Globus pallidus (tissue), 1 donor: ENCODE measurements around the gene HYAL1.
"Not testable (repeated sequence)": the region's sequence is repeated elsewhere in the genome, so short reads cannot be mapped to it uniquely, and the experiment has no call there.

ENCODE experiments used
- DNase-seq: peaks from one replicate; pipeline ENCODE4 v3.0.0-alpha.2; 2015; ENCODE audit warnings: low spot score

Gene HYAL1

GRCh38 chr3:50318615-50319014 lies 15.2 kb upstream of the HYAL1 start:
- no peak for DNase-seq

GRCh38 chr3:50318163-50318562 lies 14.8 kb upstream of the HYAL1 start:
- DNase-seq, result no peak

DNA sequence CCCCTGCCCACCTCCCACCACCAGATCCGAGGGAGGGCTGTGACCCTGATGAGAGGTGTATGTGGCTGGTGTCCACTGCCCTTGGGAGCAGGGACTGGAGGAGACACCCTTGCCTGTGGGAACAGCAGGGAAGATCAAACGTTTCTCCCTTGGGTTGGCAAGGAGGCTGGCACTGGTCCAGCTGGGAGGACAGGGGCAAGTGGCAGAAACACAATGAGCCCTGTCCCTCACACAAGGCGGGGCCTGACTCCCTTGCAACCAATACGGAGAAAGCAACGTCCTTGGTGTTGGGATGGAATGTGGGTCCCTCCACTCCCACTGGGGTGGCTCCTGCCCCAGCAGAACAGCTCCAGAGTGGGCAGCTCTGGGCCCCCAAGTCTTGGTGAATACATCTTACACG lies 13.9 kb upstream of the HYAL1 start:
- no peak for DNase-seq

DNA sequence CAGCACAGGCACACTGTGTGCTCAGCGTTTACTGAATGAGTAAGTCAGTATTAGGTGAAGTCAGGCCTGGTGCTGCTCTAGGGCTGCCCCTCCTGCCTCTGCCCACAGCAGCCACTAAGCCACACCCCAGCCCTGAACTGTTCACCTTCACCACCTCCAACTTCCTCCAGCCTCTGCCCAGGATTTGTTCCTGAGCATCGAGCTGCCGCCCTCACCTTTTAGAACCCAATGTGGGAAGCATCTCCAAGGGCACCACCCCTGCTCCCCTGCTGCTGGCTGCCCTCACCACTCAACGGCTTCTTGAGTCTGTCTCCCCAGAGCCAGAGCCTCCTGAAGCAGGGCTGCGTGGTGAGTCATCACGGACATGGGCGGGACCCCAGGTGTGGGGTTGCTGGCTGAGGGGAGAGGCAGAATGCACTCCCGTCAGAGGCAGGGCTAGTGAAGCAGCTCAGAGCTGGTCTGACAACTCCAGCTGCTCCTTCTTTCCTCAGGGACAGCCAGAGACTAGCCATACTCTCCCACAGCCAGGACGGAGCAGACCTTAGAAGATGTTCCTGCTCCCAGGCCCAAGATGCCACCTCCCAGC lies 13.4 kb upstream of the HYAL1 start:
- no peak for DNase-seq

DNA sequence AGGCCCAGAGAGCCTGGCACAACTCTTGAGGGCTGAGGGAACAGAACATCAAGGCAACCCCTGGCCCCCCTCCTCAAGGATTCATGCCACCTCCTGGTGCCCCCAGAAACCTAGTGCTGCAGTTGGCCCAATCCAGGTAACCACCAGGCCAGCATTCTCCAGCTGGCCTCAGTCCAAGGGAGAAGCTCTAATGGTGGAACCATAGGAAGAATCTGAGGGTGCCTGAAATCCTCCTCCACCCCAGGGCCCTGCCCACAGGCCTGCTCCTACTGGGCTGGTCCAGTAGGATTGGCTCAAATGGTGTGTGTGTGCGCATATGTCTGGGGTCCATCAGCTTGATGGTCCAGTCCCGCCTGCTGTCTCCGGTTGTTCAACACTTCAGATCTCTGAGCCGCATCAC lies 11.4 kb upstream of the HYAL1 start:
- DNase-seq, result no peak

DNA sequence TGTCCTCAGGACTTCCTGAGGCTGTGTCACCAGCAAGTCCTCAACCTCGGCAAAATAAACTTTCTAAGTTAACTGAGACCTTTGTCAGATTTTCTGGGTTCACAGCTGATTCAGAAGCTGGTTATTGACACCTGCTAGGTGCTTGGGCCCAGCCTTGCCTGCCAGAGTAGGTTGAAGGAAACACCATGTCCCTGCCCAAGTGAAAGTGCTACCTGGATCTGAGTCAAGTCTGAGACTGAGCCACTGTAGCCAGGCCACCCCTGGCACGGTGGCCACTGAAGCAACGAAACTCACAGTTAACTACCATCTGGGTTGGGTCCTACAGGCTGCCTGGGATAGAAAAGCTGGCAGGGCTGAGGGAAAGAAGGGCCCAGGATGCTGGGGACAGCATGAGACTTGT lies 11.0 kb upstream of the HYAL1 start:
- no peak for DNase-seq

- DNase-seq, result not testable (repeated sequence)
Observed at GRCh38 chr3:50312041-50312440, 8.7 kb upstream of the HYAL1 start.

DNA sequence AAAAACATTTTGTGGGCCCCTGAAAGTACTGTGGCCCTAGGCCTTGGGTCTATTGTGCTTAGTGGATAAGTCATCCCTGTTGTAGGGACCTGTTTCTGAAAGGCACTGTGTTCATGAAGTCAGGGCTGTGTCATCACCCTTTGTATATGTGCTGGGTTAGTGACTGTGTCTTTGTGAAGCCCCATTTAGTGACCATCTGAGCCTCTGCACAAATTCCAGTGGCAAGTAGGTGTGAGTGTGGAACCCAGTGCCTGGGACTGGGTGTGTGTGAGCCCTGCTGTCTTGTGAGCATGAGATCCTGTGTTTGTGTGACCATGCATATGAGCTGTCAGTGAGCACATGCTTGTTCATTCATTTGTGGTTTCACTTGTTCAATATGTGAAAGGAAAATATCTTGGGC lies 1.2 kb upstream of the HYAL1 start:
- no peak for DNase-seq

- DNase-seq, result no peak
Observed at GRCh38 chr3:50302095-50303012, 1.0 kb downstream of the HYAL1 start.

GRCh38 chr3:50300681-50301254 lies 2.6 kb downstream of the HYAL1 start:
- DNase-seq, result no peak

DNA sequence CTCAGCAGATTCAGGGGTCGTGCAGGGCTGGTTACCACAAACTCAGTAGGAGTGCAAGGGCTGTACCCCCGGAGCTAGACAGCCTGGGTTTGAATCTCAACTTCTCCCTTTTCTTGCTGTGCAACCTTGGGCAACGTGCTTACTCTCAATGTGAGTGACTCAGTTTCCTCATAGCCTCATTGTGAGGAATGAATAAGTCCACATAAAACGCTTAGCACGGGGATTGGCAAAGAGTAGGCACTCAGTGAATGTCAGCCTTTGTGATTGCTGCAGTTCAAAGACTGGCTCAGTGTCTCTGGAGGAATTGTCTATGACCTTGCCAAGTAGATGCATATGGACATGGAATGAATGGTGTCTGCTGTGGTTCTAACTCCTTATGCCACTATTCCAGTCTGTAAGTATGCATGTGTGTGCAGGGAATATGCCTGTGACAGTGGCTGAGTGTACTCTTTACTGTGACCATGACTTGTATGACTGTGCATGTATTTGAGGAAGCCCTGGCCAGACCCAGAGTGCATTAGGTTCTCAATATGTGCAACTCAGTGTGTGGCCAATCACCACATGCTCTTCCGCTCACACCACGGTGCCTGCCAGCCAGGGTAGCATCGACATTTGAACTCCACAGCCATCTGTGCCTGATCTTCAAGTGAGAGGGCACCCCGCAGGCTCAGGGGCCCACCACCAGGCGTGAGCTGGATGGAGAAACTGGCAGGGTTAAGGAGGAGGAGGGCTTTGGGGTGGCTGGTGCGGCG lies 3.3 kb downstream of the HYAL1 start:
- DNase-seq, result peak; percentile 92

GRCh38 chr3:50299638-50299928 lies 3.8 kb downstream of the HYAL1 start:
- no peak for DNase-seq

DNA sequence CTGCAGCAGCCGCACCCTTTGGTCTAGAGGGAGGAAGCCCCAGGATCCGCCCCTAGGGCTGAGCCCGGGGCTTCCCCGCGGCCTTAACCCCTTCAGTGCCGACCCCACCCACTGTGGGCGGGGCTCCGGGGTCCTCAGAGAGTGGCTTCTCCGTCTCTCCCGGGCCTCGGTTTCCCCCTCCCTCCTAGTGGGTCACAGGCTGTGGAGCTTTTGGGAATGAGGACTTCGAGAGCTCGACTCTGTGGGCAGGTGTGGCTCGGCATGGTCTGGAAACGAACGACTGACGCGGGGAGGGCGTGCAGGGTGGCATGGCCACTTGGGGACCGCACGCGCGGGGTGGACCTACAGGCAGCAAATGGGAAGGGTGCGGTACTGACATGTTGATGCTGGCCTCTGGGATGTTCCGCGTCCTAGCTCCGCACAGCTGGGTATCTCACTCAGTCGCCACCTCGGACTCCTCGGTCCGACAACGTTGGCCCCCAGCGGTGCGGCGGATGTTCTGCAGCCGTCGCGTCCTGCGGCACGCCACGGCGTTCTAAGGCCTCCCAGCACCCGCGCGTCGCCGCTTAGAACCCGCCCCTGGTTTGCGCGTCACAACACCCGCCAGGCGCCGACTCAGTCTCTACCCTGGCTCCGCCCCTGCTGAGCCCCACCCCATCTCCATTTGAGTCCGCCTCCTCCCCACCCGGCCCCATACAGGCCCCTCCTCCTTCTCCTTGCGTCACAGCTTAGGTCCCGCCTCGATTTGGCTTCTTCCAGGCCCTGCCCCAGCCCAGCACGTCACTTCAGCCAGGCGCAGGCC lies 4.3 kb downstream of the HYAL1 start, which contains the start of the genes HYAL3 and NAA80:
HYAL3 (minus strand) TSS at position 570 of the 802 bp plus-strand sequence. CDS start 3,803 bp downstream, outside the sequence.
NAA80 (minus strand) TSS at position 570 of the 802 bp plus-strand sequence. CDS start 1,942 bp downstream, outside the sequence.
- peak; percentile 100 for DNase-seq

DNA sequence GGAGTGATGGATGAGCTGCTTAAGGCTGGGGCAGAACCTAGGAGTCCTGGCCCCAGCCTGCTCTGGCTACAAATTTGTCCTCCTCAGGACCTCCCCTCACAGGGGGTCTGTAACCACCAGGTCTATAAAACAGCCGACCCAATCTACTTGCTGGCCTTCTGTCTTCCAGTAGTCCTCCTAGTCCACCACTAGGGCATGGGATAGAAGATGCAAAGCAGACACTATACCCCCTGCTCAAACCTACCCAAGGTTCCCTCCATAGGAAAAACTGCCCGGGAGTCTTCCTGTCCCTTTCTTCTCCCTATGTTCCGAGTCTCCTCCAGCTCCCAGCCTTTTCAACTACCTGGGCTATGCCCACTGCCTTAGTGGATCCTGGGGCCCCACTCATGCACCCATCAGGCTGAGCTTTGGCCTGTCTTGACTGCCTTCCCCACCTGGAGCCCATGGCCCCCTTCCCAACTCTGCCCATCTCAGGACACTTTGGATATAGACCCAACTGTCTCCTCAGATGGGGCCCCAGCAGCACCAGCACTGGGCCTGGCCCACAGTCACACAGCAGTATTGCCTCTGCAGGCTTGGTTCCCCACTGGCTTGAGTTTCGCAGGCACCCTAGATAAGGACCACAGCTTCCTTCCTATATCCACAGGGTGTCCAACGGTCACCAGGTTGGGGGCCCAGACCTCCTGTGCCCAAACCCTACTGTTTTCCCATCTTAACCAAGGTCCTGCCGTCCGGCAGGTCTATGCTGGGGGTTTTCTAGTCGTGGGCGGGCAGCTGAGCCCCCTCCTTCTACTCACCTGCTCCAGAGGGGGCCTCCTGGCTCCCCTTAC lies 5.3 kb downstream of the HYAL1 start:
- DNase-seq, result no peak

DNA sequence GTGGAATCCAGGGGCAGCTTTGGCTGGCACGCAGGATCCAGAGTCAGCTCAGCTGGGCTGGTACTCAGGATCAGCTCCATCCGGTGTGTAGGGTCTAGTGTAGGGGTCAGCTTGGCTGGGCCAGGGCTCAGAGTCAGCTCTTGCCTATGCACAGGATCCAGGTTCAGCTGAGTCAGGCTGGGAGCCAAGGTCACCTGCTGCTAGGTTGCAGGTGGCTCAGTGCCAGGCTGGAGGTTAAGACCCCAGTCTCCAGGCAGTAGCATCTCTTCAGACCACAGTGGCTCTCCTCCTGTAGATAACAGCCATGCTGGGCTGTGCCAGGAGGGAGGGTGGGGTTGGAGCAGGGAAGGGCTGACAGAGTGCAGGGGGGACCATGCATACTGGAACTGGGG lies 6.0 kb downstream of the HYAL1 start:
- no peak for DNase-seq

DNA sequence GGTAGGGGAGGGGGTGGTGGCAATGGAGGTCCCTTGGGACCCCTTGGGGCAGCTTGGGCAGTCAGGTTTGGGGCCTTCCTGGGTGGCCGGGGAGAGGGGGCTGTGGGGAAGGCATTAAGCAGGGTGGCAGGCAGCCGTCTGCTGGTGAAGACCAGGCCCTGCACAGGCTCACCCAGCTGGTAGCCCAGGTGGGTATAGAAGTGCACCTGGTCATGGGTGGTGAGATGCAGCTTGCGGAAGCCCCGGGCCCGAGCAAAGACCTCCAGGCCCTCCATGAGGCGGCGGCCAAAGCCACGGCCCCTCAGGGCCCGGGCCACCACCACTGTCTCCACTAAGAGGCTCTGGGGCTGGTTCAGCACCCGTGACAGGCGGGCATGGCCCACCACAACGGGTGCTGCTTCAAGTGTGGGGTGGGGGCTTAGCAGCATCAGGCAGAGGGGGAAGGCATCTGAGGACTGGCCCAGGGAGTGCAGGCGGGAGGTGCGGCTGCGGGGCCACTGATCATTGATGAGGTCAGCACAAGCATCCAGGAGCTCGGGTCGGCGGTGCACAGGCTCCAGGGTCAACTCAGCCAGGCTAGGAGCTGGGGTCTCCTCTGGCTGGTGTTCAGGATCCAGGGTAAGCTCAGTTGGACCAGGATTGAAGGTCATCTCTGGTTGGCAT lies 6.5 kb downstream of the HYAL1 start:
- DNase-seq, result no peak

DNA sequence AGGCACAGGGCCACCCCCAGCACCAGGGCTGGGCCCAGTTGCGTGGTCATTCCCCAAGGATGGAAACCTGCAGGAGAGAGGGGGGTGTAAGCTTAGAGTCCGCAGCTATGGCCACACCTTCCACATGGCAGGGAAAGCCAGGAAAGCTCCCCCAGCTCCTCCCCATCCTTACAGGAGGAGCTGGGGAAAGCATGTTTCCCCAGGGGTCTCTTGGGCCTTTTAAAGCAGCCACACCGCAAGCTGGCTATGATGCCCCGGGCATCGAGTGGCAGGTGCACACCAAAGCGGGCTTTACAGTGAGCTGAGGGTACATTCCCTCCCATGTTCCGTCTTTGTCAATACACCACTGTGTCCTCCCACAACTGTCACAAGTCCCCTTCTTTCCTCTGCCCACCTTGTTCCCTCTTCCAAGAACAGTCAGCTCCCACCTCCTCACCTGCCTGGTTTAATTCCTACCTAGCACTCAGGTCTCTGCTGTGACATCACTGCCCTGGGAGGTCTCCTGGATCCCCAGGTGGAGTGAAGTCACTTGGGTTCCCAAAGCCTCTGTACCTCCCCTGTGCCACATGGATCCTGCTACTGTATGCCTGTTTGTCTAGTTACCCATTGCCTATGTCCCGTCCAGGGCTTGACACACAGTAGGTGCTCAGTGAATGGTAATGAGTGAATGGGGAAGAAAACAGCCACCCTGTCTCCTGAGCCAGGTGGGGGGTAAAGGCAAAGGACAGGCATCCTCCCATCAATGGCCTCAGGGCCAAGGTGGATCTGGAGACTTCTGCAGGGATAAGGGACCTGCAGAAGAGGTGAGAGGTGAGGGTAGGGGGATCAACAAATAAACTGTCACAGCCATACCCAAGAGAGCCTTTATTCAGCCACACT lies 7.6 kb downstream of the HYAL1 start:
- no peak for DNase-seq

GRCh38 chr3:50294492-50295403 lies 8.6 kb downstream of the HYAL1 start:
- no peak for DNase-seq
